Hepatocyte (in vitro differentiated cells): ENCODE measurements around the gene F2RL3. TPM values are rescaled to one million over a fixed set of nuclear protein-coding genes. Genes with fewer than 3 reads are reported as not detected.

Source experiments
- DNase-seq: peaks from one replicate; pipeline ENCODE4 v3.0.0-alpha.2; 2016; ENCODE audit warnings: low spot score
- H2AFZ ChIP-seq: fragments of 200-600 bp; sonication (generic); 2 replicates; pipeline ENCODE4 v1.6.0; 2016; ENCODE audit warnings: antibody characterized with exemption, mild to moderate bottlenecking
- H3K27ac ChIP-seq: fragments of 200-600 bp; sonication (generic); 2 replicates; pipeline ENCODE4 v1.5.1; 2016; ENCODE audit warnings: mild to moderate bottlenecking
- H3K27me3 ChIP-seq: fragments of 200-600 bp; sonication (generic); 2 replicates; pipeline ENCODE4 v1.6.1; 2016
- H3K36me3 ChIP-seq: fragments of 200-600 bp; sonication (generic); replicated peaks from 2 replicates; pipeline ENCODE4 v1.5.1; 2016; ENCODE audit warnings: low read depth; ENCODE audit not compliant: insufficient read depth
- H3K4me1 ChIP-seq: fragments of 200-600 bp; sonication (generic); 2 replicates; pipeline ENCODE4 v1.5.1; 2016; ENCODE audit warnings: mild to moderate bottlenecking, moderate library complexity; ENCODE audit not compliant: insufficient read depth
- H3K4me2 ChIP-seq: fragments of 200-600 bp; sonication (generic); 2 replicates; pipeline ENCODE4 v1.6.0; 2016
- H3K4me3 ChIP-seq: fragments of 200-600 bp; sonication (generic); 2 replicates; pipeline ENCODE4 v1.5.1; 2016; ENCODE audit warnings: mild to moderate bottlenecking
- H3K79me2 ChIP-seq: fragments of 200-600 bp; sonication (generic); 2 replicates; pipeline ENCODE4 v1.6.0; 2017; ENCODE audit warnings: mild to moderate bottlenecking
- H3K9me2 ChIP-seq: fragments of 200-600 bp; sonication (generic); replicated peaks from 2 replicates; pipeline ENCODE4 v1.6.0; 2017; ENCODE audit warnings: mild to moderate bottlenecking; ENCODE audit not compliant: insufficient read depth
- H3K9me3 ChIP-seq: fragments of 200-600 bp; sonication (generic); 2 replicates; pipeline ENCODE4 v1.5.1; 2016; ENCODE audit warnings: low read depth, mild to moderate bottlenecking
- H4K20me1 ChIP-seq: fragments of 200-600 bp; sonication (generic); 2 replicates; pipeline ENCODE4 v1.6.0; 2016; ENCODE audit warnings: mild to moderate bottlenecking; ENCODE audit not compliant: insufficient read depth, poor library complexity, severe bottlenecking
- EZH2 ChIP-seq: fragments of 200-600 bp; sonication (generic); IDR thresholded peaks from 2 replicates; pipeline ENCODE4 v1.6.1; 2016; ENCODE audit warnings: antibody characterized with exemption, mild to moderate bottlenecking, borderline replicate concordance
- EZH2phosphoT487 ChIP-seq: fragments of 200-600 bp; sonication (generic); IDR thresholded peaks from one replicate; pipeline ENCODE4 v1.6.1; 2018; ENCODE audit warnings: antibody characterized with exemption, mild to moderate bottlenecking, low read depth, moderate library complexity; ENCODE audit not compliant: unreplicated experiment, severe bottlenecking
- WGBS: methylation state at CpG from one replicate; pipeline ENCODE4 v1.1.6; 2016; ENCODE audit warnings: low lambda C conversion rate; ENCODE audit errors: missing lambda C conversion rate; 5-methylcytosine and 5-hydroxymethylcytosine counted together
- polyA plus RNA-seq: library from polyadenylated mRNA; unstranded; fragments of >200 nt; fragmentation: Nextera tagmentation; extraction: Ambion mirVana; gene quantifications from 2 replicates; pipeline ENCODE4 v1.2.1, GENCODE V29; 2016
- total RNA-seq: library from RNA; depleted of rRNA; stranded (reverse); fragments of >200 nt; gene quantifications from 2 replicates; pipeline ENCODE4 v1.2.3, GENCODE V29; 2014
- TF ChIP-seq, protein P1 (sequence below): fragments of 200-600 bp; sonication (generic); IDR thresholded peaks from 2 replicates; pipeline ENCODE4 v1.5.1; 2016; ENCODE audit warnings: antibody characterized with exemption, mild to moderate bottlenecking; ENCODE audit not compliant: poor library complexity

F2RL3 gene
- total and polyA plus RNA-seq, 2 experiments from 2014 or later: 0.08 to 0.13 TPM

DNA sequence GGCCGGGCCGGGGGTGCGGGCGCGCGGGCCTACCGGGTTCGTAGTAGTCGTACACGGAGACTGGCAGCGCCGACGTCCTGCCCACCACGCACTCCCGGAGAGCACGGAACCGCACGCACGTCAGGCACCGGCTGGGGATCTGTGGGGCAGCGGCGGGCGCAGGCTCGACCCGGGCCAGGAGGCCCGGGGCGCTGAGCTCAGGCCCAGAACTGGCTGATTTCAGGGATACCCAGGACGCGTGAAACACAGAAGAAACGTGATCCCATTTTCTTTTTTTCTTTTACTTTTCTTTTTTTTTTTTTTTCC, 9.0 kb downstream of the F2RL3 start:
- TF ChIP-seq EZH2 (no peak), EZH2phosphoT487 (no peak)
- TF ChIP-seq, protein P1, sequence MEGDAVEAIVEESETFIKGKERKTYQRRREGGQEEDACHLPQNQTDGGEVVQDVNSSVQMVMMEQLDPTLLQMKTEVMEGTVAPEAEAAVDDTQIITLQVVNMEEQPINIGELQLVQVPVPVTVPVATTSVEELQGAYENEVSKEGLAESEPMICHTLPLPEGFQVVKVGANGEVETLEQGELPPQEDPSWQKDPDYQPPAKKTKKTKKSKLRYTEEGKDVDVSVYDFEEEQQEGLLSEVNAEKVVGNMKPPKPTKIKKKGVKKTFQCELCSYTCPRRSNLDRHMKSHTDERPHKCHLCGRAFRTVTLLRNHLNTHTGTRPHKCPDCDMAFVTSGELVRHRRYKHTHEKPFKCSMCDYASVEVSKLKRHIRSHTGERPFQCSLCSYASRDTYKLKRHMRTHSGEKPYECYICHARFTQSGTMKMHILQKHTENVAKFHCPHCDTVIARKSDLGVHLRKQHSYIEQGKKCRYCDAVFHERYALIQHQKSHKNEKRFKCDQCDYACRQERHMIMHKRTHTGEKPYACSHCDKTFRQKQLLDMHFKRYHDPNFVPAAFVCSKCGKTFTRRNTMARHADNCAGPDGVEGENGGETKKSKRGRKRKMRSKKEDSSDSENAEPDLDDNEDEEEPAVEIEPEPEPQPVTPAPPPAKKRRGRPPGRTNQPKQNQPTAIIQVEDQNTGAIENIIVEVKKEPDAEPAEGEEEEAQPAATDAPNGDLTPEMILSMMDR: no peak
- no peaks in the 10 kb centered on the region for H3K9me3 ChIP-seq
- H3K4me1 ChIP-seq: peaks cover 3% of the 10 kb centered on the region
- no peaks in the 10 kb centered on the region for H3K27me3 ChIP-seq
- H4K20me1 ChIP-seq: no peaks in the 10 kb centered on the region
- H3K4me2 ChIP-seq: peak overlapping the region; percentile 98
- no peaks in the 10 kb centered on the region for H3K9me2 ChIP-seq
- no peaks in the 10 kb centered on the region for H3K79me2 ChIP-seq
- no peaks in the 10 kb centered on the region for H3K36me3 ChIP-seq
- H3K4me3 ChIP-seq: peak overlapping the region; percentile 60
- H3K27ac ChIP-seq: peak overlapping the region; percentile 70
- no peak for DNase-seq
- peak overlapping the region; percentile 95 for H2AFZ ChIP-seq
- 14% methylated on average over 20 of the region's 30 CpGs for WGBS

DNA sequence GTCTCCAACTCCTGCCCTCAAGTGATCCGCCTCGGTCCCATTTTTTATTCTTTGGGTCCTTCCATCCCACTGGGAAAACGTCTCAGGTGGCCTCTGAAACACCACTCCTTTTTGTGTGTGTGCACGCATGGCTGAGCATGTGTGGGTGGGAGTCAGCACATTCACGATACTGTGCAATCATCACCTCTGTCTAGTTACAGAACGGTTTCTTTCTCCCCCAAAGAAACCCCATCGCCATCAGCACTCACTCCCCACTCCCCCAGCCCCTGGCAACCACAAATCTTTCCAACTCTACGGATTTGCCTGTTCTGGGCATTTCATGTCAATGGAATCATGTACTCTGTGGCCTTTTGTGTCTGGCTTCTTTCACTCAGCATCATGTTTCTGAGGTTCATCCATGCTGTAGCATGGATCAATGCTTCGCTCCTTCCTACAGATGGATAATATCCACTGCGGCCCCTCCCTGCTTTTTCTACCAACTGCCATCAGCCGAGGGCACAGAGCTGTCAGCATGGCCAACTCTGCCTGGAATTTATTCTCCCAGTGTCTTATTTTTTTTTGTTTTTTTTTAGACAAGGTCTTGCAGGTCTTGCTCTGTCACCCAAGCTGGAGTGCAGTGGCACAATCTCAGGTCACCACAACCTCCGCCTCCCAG, 9.7 kb downstream of the F2RL3 start:
- Histone ChIP-seq H3K4me1 (peaks cover 3% of the 10 kb centered on the region), H2AFZ (no peak overlapping the region), H3K4me2 (peak overlapping the region; percentile 98), H3K79me2 (no peaks in the 10 kb centered on the region), H3K9me2 (no peaks in the 10 kb centered on the region), H3K27me3 (no peaks in the 10 kb centered on the region), H3K4me3 (no peak overlapping the region), H3K9me3 (no peaks in the 10 kb centered on the region), H3K27ac (no peak overlapping the region), H4K20me1 (no peaks in the 10 kb centered on the region), H3K36me3 (no peaks in the 10 kb centered on the region)
- 91% methylated on average over 12 of the region's 12 CpGs for WGBS
- no peak for TF ChIP-seq EZH2
- TF ChIP-seq EZH2phosphoT487: no peak
- TF ChIP-seq, protein P1: no peak
- no peak for DNase-seq

DNA sequence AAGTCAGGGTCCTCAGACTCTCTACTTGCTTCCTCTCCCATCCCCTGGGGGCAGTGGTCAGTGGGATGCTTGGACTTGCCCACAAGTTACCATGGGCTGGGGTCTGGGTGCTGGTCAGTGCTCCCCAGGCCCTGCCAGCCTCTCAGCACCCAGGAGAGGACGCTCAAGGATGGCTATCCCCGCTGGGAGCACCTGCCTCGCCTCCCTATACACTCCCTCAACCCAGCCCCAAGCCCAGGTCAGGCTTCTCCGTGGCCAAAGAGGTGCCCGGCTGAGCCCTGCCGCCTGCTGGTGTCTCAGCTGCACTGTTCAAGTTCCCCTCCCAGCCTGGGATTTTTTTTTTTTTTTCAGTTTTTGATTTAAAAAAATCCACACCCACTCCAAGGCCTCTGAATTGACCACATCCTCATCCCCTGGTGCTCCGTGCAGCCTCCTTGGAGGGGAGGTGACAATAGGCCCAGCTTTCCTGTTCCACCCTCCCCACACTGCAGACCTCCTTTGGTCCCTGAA, 10.8 kb downstream of the F2RL3 start:
- no peak overlapping the region for H3K4me3 ChIP-seq
- no peaks in the 10 kb centered on the region for H3K27me3 ChIP-seq
- H3K27ac ChIP-seq: no peak overlapping the region
- no peak overlapping the region for H2AFZ ChIP-seq
- H3K4me2 ChIP-seq: no peak overlapping the region
- H3K9me3 ChIP-seq: no peaks in the 10 kb centered on the region
- H3K4me1 ChIP-seq: peaks cover 3% of the 10 kb centered on the region
- H3K36me3 ChIP-seq: no peaks in the 10 kb centered on the region
- H3K9me2 ChIP-seq: no peaks in the 10 kb centered on the region
- H4K20me1 ChIP-seq: no peaks in the 10 kb centered on the region
- no peaks in the 10 kb centered on the region for H3K79me2 ChIP-seq
- 32% methylated on average over 7 of the region's 7 CpGs for WGBS
- DNase-seq: peak; percentile 46
- TF ChIP-seq, protein P1: peak; percentile 38
- TF ChIP-seq EZH2 (no peak), EZH2phosphoT487 (no peak)
